Endothelial cell of umbilical vein (primary cell): ENCODE measurements around the gene ARHGAP15. TPM values are rescaled to one million over a fixed set of nuclear protein-coding genes. Genes with fewer than 3 reads are reported as not detected.

Experiments used
- BruUV-seq: library from RNA; stranded (reverse); fragments of 400-500 nt; replicated peaks from 2 replicates; lab custom pipeline; 2021; lab: Mats Ljungman, UMichigan
- CTCF ChIA-PET: fragments of 300-600, 350-600 bp; sonication (Branson Sonifier 250); formaldehyde crosslinking; loops from one replicate; lab custom pipeline; 2021; ENCODE audit warnings: antibody characterized with exemption, inconsistent platforms; lab: Charles Lee
- POLR2A ChIA-PET: fragments of 300-600, 350-600 bp; sonication (Branson Sonifier 250); formaldehyde crosslinking; loops from one replicate; lab custom pipeline; 2021; ENCODE audit warnings: antibody characterized with exemption, inconsistent platforms; lab: Charles Lee
- DNase-seq: peaks from one replicate; pipeline ENCODE4 v3.0.0-alpha.2; 2011; ENCODE audit warnings: low read depth, low spot score
- FAIRE-seq: peaks from 2 replicates; lab custom pipeline; 2011; peaks lifted over from hg19 to GRCh38; lab: Jason Lieb, UNC
- H2AFZ ChIP-seq: 2 replicates; pipeline ENCODE4 v1.6.0; 2012; ENCODE audit warnings: low read depth, low read length, control low read depth, inconsistent platforms
- H3K27ac ChIP-seq: 2 replicates; pipeline ENCODE4 v1.5.1; 2011; ENCODE audit warnings: low read depth, mild to moderate bottlenecking, control low read depth, low read length, moderate library complexity; ENCODE audit not compliant: insufficient read depth
- H3K27me3 ChIP-seq, 2 experiments: 2 replicates each; pipeline versions ENCODE4 v1.6.0 to v1.6.1; 2011; ENCODE audit warnings: low read length in 2 of 2, mixed read lengths in 1 of 2; ENCODE audit not compliant: control insufficient read depth in 2 of 2, insufficient read depth in 2 of 2
- H3K36me3 ChIP-seq, 2 experiments: 2 replicates in 1 of 2; 3 replicates in 1 of 2; pipeline ENCODE4 v1.5.1; 2011; ENCODE audit warnings: low read length in 2 of 2, mild to moderate bottlenecking in 1 of 2, moderate library complexity in 1 of 2; ENCODE audit not compliant: control insufficient read depth in 2 of 2, insufficient read depth in 2 of 2; ENCODE audit errors: extremely low read depth in 1 of 2
- H3K4me1 ChIP-seq: 3 replicates; pipeline ENCODE4 v1.5.1; 2011; ENCODE audit warnings: mild to moderate bottlenecking, low read length; ENCODE audit not compliant: control insufficient read depth, insufficient read depth; ENCODE audit errors: extremely low read depth
- H3K4me2 ChIP-seq: 2 replicates; pipeline ENCODE4 v1.6.1; 2011; ENCODE audit warnings: low read length, control low read depth, mixed read lengths; ENCODE audit not compliant: insufficient read depth
- H3K4me3 ChIP-seq, 3 experiments: fragments of 200-600 bp in 1 of 3; sonication (generic), shearing (Covaris generic) in 1 of 3; replicated peaks in 1 of 3; 2 replicates each; pipeline ENCODE4 v1.5.1; 2011 to 2016; ENCODE audit warnings: control low read depth in 3 of 3, low read length in 3 of 3, mild to moderate bottlenecking in 2 of 3, inconsistent platforms in 1 of 3, low read depth in 1 of 3, moderate library complexity in 1 of 3; ENCODE audit not compliant: insufficient read depth in 1 of 3
- H3K79me2 ChIP-seq: 2 replicates; pipeline ENCODE4 v1.6.0; 2012; ENCODE audit warnings: low read length, inconsistent platforms; ENCODE audit not compliant: control insufficient read depth, insufficient read depth
- H3K9ac ChIP-seq: replicated peaks from 2 replicates; pipeline ENCODE3; 2011; ENCODE audit warnings: low read length, control low read depth; ENCODE audit not compliant: insufficient read depth; ENCODE audit errors: extremely low read depth
- H3K9me1 ChIP-seq: replicated peaks from 3 replicates; pipeline ENCODE4 v1.6.0; 2011; ENCODE audit warnings: mild to moderate bottlenecking, low read length; ENCODE audit not compliant: control insufficient read depth, insufficient read depth; ENCODE audit errors: extremely low read depth
- H3K9me3 ChIP-seq: replicated peaks from 2 replicates; pipeline ENCODE4 v1.5.1; 2012; ENCODE audit warnings: low read length, inconsistent platforms; ENCODE audit not compliant: control insufficient read depth, insufficient read depth
- H4K20me1 ChIP-seq: replicated peaks from 2 replicates; pipeline ENCODE3; 2011; ENCODE audit warnings: mild to moderate bottlenecking, low read length; ENCODE audit not compliant: control insufficient read depth, insufficient read depth; ENCODE audit errors: extremely low read depth
- CTCF ChIP-seq, 2 donors: IDR thresholded peaks; 1 replicate in 1 of 2; 2 replicates in 1 of 2; pipeline ENCODE4 v1.5.1; 2011; ENCODE audit warnings: low read length in 2 of 2, mild to moderate bottlenecking in 2 of 2, moderate library complexity in 2 of 2, control low read depth in 1 of 2, inconsistent platforms in 1 of 2, low read depth in 1 of 2; ENCODE audit not compliant: insufficient read depth in 1 of 2; ENCODE audit errors: extremely low read depth in 1 of 2
- EZH2 ChIP-seq: IDR thresholded peaks from 2 replicates; pipeline ENCODE4 v1.6.1; 2012; ENCODE audit warnings: borderline replicate concordance, low read depth, mild to moderate bottlenecking, moderate library complexity, low read length, inconsistent platforms; ENCODE audit not compliant: severe bottlenecking
- FOS ChIP-seq: IDR thresholded peaks from 2 replicates; pipeline ENCODE4 v1.6.1; 2011; ENCODE audit warnings: mild to moderate bottlenecking, low read length, moderate library complexity, borderline replicate concordance; ENCODE audit not compliant: insufficient read depth
- GATA2 ChIP-seq: IDR thresholded peaks from 2 replicates; pipeline ENCODE4 v1.7.0; 2011; ENCODE audit warnings: low read depth, mild to moderate bottlenecking, moderate library complexity, mixed read lengths, low read length; ENCODE audit not compliant: insufficient read length, insufficient read depth
- JUN ChIP-seq: IDR thresholded peaks from 2 replicates; pipeline ENCODE4 v1.6.1; 2011; ENCODE audit warnings: borderline replicate concordance, low read depth; ENCODE audit not compliant: insufficient read length, insufficient read depth
- MAX ChIP-seq: IDR thresholded peaks from 2 replicates; pipeline ENCODE4 v1.6.1; 2011; ENCODE audit not compliant: insufficient read depth, insufficient read length
- MYC ChIP-seq: IDR thresholded peaks from one replicate; pipeline ENCODE4 v1.6.1; 2011; ENCODE audit warnings: mild to moderate bottlenecking, low read depth, low read length
- POLR2A ChIP-seq: IDR thresholded peaks from 2 replicates; pipeline ENCODE4 v1.6.1; 2012; ENCODE audit warnings: low read depth, mild to moderate bottlenecking, control low read depth, low read length
- POLR2AphosphoS5 ChIP-seq: IDR thresholded peaks from 2 replicates; pipeline ENCODE4 v1.6.1; 2012; ENCODE audit warnings: low read depth, mild to moderate bottlenecking, control low read depth, low read length, moderate library complexity; ENCODE audit not compliant: insufficient read depth
- dilution Hi-C: fragments of 300-500 bp; cut with MboI; formaldehyde crosslinking; loops from one replicate; pipeline ENCODE4 v1.15.0; 2019; ENCODE audit warnings: low sequenced_read_pairs; ENCODE audit not compliant: extremely low pct_ligation_motif_present
- intact Hi-C: fragments of 100-400 bp; cut with micrococcal nuclease; formaldehyde crosslinking; loops from one replicate; pipeline ENCODE4 v1.10.0; 2022
- polyA plus RNA-seq, 4 experiments: library from polyadenylated mRNA; depleted of rRNA in 3 of 4; stranded (reverse) in 3 of 4; unstranded in 1 of 4; fragments of >200 nt; gene quantifications; 2 replicates each; pipeline versions ENCODE4 v1.2.1 to v1.2.3, GENCODE V29; 2011 to 2012; ENCODE audit warnings: missing spikeins in 1 of 4
- total RNA-seq: library from RNA; stranded (reverse); gene quantifications from 2 replicates; pipeline ENCODE4 v1.2.3, GENCODE V29; 2021

ARHGAP15 gene
- total and polyA plus RNA-seq, 2 donors (not counting 3 experiments of a cell fraction or from before 2014, with no cell fraction given): not detected

- Histone ChIP-seq H4K20me1 (no peaks in the 10 kb centered on the region), H3K79me2 (no peaks in the 10 kb centered on the region), H3K36me3 (no peaks in the 10 kb centered on the region), H3K9ac (no peak overlapping the region), H3K4me1 (no peaks in the 10 kb centered on the region), H3K27me3 (peaks cover 0 to 3% of the 10 kb centered on the region in 2 experiments), H3K9me3 (no peaks in the 10 kb centered on the region), H3K9me1 (no peaks in the 10 kb centered on the region), H3K4me3 (no peak overlapping the region), H3K4me2 (no peak overlapping the region), H2AFZ (no peak overlapping the region), H3K27ac (no peak overlapping the region)
- DNase-seq (no peak), FAIRE-seq (no peak)
- ChIA-PET CTCF (interaction anchor here (1.0 kb wide), 1 partner anchor 10 kb away, joined by 4 read pairs; no protein-coding TSS in a partner anchor), POLR2A (no interaction called here)
- intact Hi-C loops (no loop called here), dilution Hi-C loops (no loop called here)
- no TSS peak for BruUV-seq
- TF ChIP-seq GATA2 (no peak), POLR2AphosphoS5 (no peak), EZH2 (no peak), CTCF (IDR thresholded peaks at IDR 0.05; ENCODE audit: extremely low read depth in 1 of 2, insufficient read depth in 1 of 2, low read depth in 1 of 2, low read length in 2 of 2) (no peak), MAX (no peak), POLR2A (no peak), FOS (no peak), MYC (no peak), JUN (no peak)
These were observed 474.8 kb downstream of the ARHGAP15 start for GRCh38 chr2:143603846-143604565.
